ENCODE results near the gene RUFY2.

RUFY2 gene

DNA sequence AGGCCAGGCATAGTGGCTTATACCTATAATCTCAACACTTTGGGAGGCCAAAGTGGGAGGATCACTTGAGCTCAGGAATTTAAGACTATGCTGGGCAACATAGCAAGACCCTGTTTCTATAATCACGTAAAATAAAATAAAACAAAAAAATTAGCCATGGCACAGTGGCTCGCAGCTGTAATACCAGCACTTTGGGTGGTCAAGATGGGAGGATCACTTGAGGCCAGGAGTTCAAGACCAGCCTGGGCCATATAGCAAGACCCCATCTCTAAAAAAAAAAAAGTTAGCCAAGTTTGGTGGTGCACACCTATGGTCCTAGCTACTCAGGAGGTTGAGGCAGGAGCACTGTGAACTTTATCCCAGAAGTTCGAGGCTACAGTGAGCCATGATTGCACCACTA, 33.8 kb upstream of the RUFY2 start:
- H3K79me2 ChIP-seq (ENCODE audit: insufficient read depth, low read depth): no peaks in the 10 kb centered on the region
- H3K36me3 ChIP-seq (ENCODE audit: insufficient read depth): no peaks in the 10 kb centered on the region
- no peak overlapping the region for H2AFZ ChIP-seq (ENCODE audit: low read depth)
- H3K4me3 ChIP-seq (IDR thresholded peaks at IDR 0.05; ENCODE audit: insufficient read depth, low read depth, low read length): no peak overlapping the region
- H3K4me1 ChIP-seq (ENCODE audit: low read depth, poor library complexity, severe bottlenecking): no peaks in the 10 kb centered on the region
- no peaks in the 10 kb centered on the region for H4K20me1 ChIP-seq (ENCODE audit: insufficient read depth)
- TF ChIP-seq, protein P1, sequence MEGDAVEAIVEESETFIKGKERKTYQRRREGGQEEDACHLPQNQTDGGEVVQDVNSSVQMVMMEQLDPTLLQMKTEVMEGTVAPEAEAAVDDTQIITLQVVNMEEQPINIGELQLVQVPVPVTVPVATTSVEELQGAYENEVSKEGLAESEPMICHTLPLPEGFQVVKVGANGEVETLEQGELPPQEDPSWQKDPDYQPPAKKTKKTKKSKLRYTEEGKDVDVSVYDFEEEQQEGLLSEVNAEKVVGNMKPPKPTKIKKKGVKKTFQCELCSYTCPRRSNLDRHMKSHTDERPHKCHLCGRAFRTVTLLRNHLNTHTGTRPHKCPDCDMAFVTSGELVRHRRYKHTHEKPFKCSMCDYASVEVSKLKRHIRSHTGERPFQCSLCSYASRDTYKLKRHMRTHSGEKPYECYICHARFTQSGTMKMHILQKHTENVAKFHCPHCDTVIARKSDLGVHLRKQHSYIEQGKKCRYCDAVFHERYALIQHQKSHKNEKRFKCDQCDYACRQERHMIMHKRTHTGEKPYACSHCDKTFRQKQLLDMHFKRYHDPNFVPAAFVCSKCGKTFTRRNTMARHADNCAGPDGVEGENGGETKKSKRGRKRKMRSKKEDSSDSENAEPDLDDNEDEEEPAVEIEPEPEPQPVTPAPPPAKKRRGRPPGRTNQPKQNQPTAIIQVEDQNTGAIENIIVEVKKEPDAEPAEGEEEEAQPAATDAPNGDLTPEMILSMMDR (conservative IDR thresholded peaks at IDR 0.05; ENCODE audit: low read depth, low read length): no peak
- no peaks in the 10 kb centered on the region for H3K27me3 ChIP-seq (ENCODE audit: insufficient read depth, low read depth)
- no peak overlapping the region for H3K9ac ChIP-seq
- H3K4me2 ChIP-seq: no peak overlapping the region
- no peak overlapping the region for H3K27ac ChIP-seq

- no peaks in the 10 kb centered on the region for H3K79me2 ChIP-seq (ENCODE audit: insufficient read depth, low read depth)
- H3K9ac ChIP-seq: no peak overlapping the region
- H4K20me1 ChIP-seq (ENCODE audit: insufficient read depth): no peaks in the 10 kb centered on the region
- H3K4me2 ChIP-seq: no peak overlapping the region
- TF ChIP-seq, protein P1 (conservative IDR thresholded peaks at IDR 0.05; ENCODE audit: low read depth, low read length): no peak
- no peaks in the 10 kb centered on the region for H3K27me3 ChIP-seq (ENCODE audit: insufficient read depth, low read depth)
- H3K27ac ChIP-seq: no peak overlapping the region
- H2AFZ ChIP-seq (ENCODE audit: low read depth): no peak overlapping the region
- H3K4me3 ChIP-seq (IDR thresholded peaks at IDR 0.05; ENCODE audit: insufficient read depth, low read depth, low read length): no peak overlapping the region
- no peaks in the 10 kb centered on the region for H3K36me3 ChIP-seq (ENCODE audit: insufficient read depth)
- H3K4me1 ChIP-seq (ENCODE audit: low read depth, poor library complexity, severe bottlenecking): no peaks in the 10 kb centered on the region
Measured at GRCh38 chr10:68435803-68436202, 28.7 kb upstream of the RUFY2 start.

DNA sequence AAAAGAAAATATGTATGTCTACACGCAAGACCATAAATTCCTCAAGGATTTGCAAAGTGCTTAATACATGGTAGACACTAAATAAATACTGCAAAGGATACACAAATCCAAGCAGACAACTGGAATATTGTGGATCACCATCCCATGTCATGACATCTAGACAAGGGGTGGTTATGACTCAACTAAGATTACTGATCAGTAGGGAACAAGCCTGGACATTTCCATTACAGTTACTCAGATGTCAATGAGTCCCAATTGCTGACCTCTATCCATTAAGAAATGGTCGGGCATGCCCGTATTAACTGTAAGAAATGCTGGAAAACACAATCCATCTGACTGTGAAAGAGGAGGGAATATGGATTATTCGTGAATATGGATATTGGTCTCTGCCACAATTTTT, 27.6 kb upstream of the RUFY2 start:
- Histone ChIP-seq H3K4me2 (no peak overlapping the region), H3K36me3 (ENCODE audit: insufficient read depth) (no peaks in the 10 kb centered on the region), H3K9ac (no peak overlapping the region), H3K4me3 (IDR thresholded peaks at IDR 0.05; ENCODE audit: insufficient read depth, low read depth, low read length) (no peak overlapping the region), H4K20me1 (ENCODE audit: insufficient read depth) (no peaks in the 10 kb centered on the region), H3K27ac (no peak overlapping the region), H3K27me3 (ENCODE audit: insufficient read depth, low read depth) (no peaks in the 10 kb centered on the region; the same call in 1 of the 2 replicates), H3K4me1 (ENCODE audit: low read depth, poor library complexity, severe bottlenecking) (no peaks in the 10 kb centered on the region), H2AFZ (ENCODE audit: low read depth) (no peak overlapping the region), H3K79me2 (ENCODE audit: insufficient read depth, low read depth) (no peaks in the 10 kb centered on the region)
- TF ChIP-seq, protein P1 (conservative IDR thresholded peaks at IDR 0.05; ENCODE audit: low read depth, low read length): no peak

DNA sequence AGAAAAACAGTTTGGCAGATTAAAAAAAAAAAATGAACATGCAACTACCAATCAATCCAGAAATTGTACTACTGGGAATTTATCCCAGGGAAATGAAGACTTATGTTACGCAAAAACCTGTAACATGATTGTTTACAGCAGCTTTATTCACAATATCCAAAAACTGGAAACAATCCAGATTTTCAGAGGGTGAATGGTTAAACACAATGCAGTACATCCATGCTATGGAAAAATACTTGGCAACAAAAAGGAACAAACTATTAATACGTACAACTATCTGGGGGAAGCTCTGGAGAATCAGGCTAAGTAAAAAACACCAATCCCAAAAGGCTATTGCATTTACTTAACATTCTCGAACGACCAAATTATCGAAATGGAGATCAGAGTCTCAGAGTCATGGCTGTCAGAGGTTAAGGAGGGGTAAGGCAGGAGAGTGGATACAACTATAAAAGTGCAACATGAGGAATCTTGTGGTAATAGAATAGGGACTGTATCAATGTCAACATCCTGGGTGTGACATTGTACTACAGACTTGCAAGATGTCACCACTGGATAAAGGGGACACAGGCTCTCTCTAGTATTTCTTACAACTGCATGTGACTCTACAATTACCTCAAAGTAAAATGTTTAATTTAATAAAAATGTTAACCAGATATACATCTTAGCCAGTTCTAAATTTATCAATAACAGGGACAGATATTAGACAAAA, 21.5 kb upstream of the RUFY2 start:
- H3K27me3 ChIP-seq (ENCODE audit: insufficient read depth, low read depth): no peaks in the 10 kb centered on the region; the same call in 1 of the 2 replicates
- H3K79me2 ChIP-seq (ENCODE audit: insufficient read depth, low read depth): no peaks in the 10 kb centered on the region
- no peaks in the 10 kb centered on the region for H3K4me1 ChIP-seq (ENCODE audit: low read depth, poor library complexity, severe bottlenecking)
- no peak overlapping the region for H2AFZ ChIP-seq (ENCODE audit: low read depth)
- H3K27ac ChIP-seq: no peak overlapping the region
- no peak overlapping the region for H3K4me3 ChIP-seq (IDR thresholded peaks at IDR 0.05; ENCODE audit: insufficient read depth, low read depth, low read length)
- TF ChIP-seq, protein P1 (conservative IDR thresholded peaks at IDR 0.05; ENCODE audit: low read depth, low read length): no peak
- no peak overlapping the region for H3K4me2 ChIP-seq
- H4K20me1 ChIP-seq (ENCODE audit: insufficient read depth): no peaks in the 10 kb centered on the region
- no peak overlapping the region for H3K9ac ChIP-seq
- H3K36me3 ChIP-seq (ENCODE audit: insufficient read depth): no peaks in the 10 kb centered on the region
